Mesangial cell (primary cell): ENCODE results near the gene LNX1. TPM values are rescaled to one million over a fixed set of nuclear protein-coding genes. Genes with fewer than 3 reads are reported as not detected.

ENCODE experiments used
- total RNA-seq: library from RNA; depleted of rRNA; stranded (reverse); fragments of >200 nt; gene quantifications from 2 replicates; pipeline ENCODE4 v1.2.3, GENCODE V29; 2015

The LNX1 gene
- 0.33 and 1.0 TPM in 2 replicates for total RNA-seq

GRCh38 chr4:53591372-53591892 lies at the start of gene LNX1:
Gene LNX1, minus strand, starts transcription at chr4:53591486. Its CDS starts 17,484 bp downstream, at chr4:53574002.

Other genes starting within 250 kb of the LNX1 start
- 9.0 and 24.3 TPM in 2 replicates for gene SCFD2, start 225.4 kb downstream of the LNX1 start, total RNA-seq
- 15.3 and 22.5 TPM in 2 replicates for gene FIP1L1, start 213.8 kb downstream of the LNX1 start, total RNA-seq